ENCODE results near the gene TCP10L.

DNA sequence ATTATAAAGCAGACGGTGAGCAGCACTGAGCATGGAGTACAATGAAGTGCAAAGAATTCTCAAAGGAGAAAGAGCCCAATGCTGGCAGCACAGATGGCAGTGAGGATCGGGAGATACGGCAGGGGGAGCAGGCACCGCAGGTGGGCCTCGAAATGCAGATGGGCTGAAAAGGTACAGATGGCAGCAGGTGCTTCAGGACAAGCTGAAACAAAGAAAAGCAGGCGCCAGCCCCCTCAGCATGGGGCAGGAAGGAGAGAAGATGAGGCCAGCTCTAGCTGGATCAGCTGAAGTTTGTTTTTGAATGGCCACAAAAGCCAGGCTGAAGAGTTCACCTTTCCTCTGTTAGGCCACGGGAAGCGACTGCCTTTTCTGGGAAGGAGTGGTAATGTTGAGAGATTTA is 19.1 kb upstream of the TCP10L start:
- TF ChIP-seq, protein P1, sequence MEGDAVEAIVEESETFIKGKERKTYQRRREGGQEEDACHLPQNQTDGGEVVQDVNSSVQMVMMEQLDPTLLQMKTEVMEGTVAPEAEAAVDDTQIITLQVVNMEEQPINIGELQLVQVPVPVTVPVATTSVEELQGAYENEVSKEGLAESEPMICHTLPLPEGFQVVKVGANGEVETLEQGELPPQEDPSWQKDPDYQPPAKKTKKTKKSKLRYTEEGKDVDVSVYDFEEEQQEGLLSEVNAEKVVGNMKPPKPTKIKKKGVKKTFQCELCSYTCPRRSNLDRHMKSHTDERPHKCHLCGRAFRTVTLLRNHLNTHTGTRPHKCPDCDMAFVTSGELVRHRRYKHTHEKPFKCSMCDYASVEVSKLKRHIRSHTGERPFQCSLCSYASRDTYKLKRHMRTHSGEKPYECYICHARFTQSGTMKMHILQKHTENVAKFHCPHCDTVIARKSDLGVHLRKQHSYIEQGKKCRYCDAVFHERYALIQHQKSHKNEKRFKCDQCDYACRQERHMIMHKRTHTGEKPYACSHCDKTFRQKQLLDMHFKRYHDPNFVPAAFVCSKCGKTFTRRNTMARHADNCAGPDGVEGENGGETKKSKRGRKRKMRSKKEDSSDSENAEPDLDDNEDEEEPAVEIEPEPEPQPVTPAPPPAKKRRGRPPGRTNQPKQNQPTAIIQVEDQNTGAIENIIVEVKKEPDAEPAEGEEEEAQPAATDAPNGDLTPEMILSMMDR (IDR thresholded peaks at IDR 0.05) = no peak
- no peak for TF ChIP-seq POLR2A (IDR thresholded peaks at IDR 0.05)

Measured in esophagus squamous epithelium (tissue), 4 donors.